Mesenchymal stem cell (in vitro differentiated cells and primary cell): ENCODE results near the gene ADAMTSL1.

Source experiments
- DNase-seq: peaks from one replicate; pipeline ENCODE4 v3.0.0-alpha.2; 2013
- H2AFZ ChIP-seq: one replicate; pipeline ENCODE4 v1.6.1; 2013; ENCODE audit warnings: low read depth, mild to moderate bottlenecking, control low read depth, inconsistent platforms, low read length, moderate library complexity
- H2AK5ac ChIP-seq: 2 replicates; pipeline ENCODE4 v1.6.1; 2013; ENCODE audit warnings: low read length, moderate library complexity, mild to moderate bottlenecking, inconsistent platforms; ENCODE audit not compliant: severe bottlenecking
- H2BK120ac ChIP-seq: one replicate; pipeline ENCODE4 v1.6.1; 2013; ENCODE audit warnings: low read depth, mild to moderate bottlenecking, inconsistent platforms, low read length, moderate library complexity
- H2BK12ac ChIP-seq, 2 experiments: one replicate each; pipeline ENCODE4 v1.6.1; 2013; ENCODE audit warnings: inconsistent platforms in 2 of 2, low read length in 2 of 2, mild to moderate bottlenecking in 2 of 2, moderate library complexity in 2 of 2, control low read depth in 1 of 2
- H2BK15ac ChIP-seq: one replicate; pipeline ENCODE4 v1.6.1; 2013; ENCODE audit warnings: mild to moderate bottlenecking, low read depth, inconsistent platforms; ENCODE audit not compliant: poor library complexity, severe bottlenecking
- H2BK5ac ChIP-seq: 2 replicates; pipeline ENCODE4 v1.6.1; 2013; ENCODE audit warnings: low read depth, mild to moderate bottlenecking, low read length, control low read depth, inconsistent platforms; ENCODE audit not compliant: poor library complexity, severe bottlenecking
- H3K14ac ChIP-seq, 2 experiments: one replicate each; pipeline ENCODE4 v1.6.1; 2013; ENCODE audit warnings: inconsistent platforms in 2 of 2, low read length in 2 of 2, control low read depth in 1 of 2, mild to moderate bottlenecking in 1 of 2, moderate library complexity in 1 of 2
- H3K18ac ChIP-seq, 2 experiments: one replicate each; pipeline ENCODE4 v1.6.1; 2013; ENCODE audit warnings: inconsistent platforms in 2 of 2, low read length in 2 of 2, control low read depth in 1 of 2, low read depth in 1 of 2, mild to moderate bottlenecking in 1 of 2
- H3K23ac ChIP-seq, 2 experiments: one replicate each; pipeline ENCODE4 v1.6.1; 2013; ENCODE audit warnings: inconsistent platforms in 2 of 2, low read length in 2 of 2, mild to moderate bottlenecking in 2 of 2, moderate library complexity in 2 of 2, control low read depth in 1 of 2
- H3K27ac ChIP-seq: 2 replicates; pipeline ENCODE4 v1.5.1; 2013; ENCODE audit warnings: mild to moderate bottlenecking, moderate library complexity, low read length, control low read depth, inconsistent platforms; ENCODE audit not compliant: poor library complexity, severe bottlenecking
- H3K27me3 ChIP-seq, 2 experiments: 2 replicates each; pipeline versions ENCODE4 v1.6.1 to v1.7.0; 2013; ENCODE audit warnings: low read length in 2 of 2, mild to moderate bottlenecking in 2 of 2, moderate library complexity in 2 of 2, control low read depth in 1 of 2, inconsistent platforms in 1 of 2; ENCODE audit not compliant: control insufficient read depth in 1 of 2, insufficient read depth in 1 of 2
- H3K36me3 ChIP-seq, 2 experiments: 2 replicates each; pipeline versions ENCODE4 v1.6.1 to v1.7.0; 2013; ENCODE audit warnings: low read length in 2 of 2, control low read depth in 1 of 2, inconsistent platforms in 1 of 2, low read depth in 1 of 2, mild to moderate bottlenecking in 1 of 2; ENCODE audit not compliant: insufficient read depth in 2 of 2, control insufficient read depth in 1 of 2
- H3K4ac ChIP-seq, 2 experiments: one replicate each; pipeline ENCODE4 v1.6.1; 2013; ENCODE audit warnings: inconsistent platforms in 2 of 2, low read length in 2 of 2, mild to moderate bottlenecking in 2 of 2, moderate library complexity in 2 of 2, control low read depth in 1 of 2, low read depth in 1 of 2
- H3K4me1 ChIP-seq: 2 replicates; pipeline ENCODE4 v1.6.1; 2013; ENCODE audit warnings: low read depth, low read length, control low read depth; ENCODE audit not compliant: control insufficient read depth, insufficient read depth
- H3K4me2 ChIP-seq: 2 replicates; pipeline ENCODE4 v1.6.1; 2013; ENCODE audit warnings: low read length, mild to moderate bottlenecking, inconsistent platforms; ENCODE audit not compliant: poor library complexity, severe bottlenecking
- H3K4me3 ChIP-seq, 2 experiments: 2 replicates each; pipeline versions ENCODE4 v1.5.1 to v1.7.0; 2013; ENCODE audit warnings: low read length in 2 of 2, mild to moderate bottlenecking in 2 of 2, control low read depth in 1 of 2, low read depth in 1 of 2; ENCODE audit not compliant: insufficient read depth in 1 of 2
- H3K79me1 ChIP-seq: replicated peaks from 2 replicates; pipeline ENCODE4 v1.6.1; 2013; ENCODE audit warnings: mild to moderate bottlenecking, control low read depth, low read length, inconsistent platforms; ENCODE audit not compliant: poor library complexity, severe bottlenecking
- H3K9ac ChIP-seq: 2 replicates; pipeline ENCODE4 v1.7.0; 2013; ENCODE audit warnings: mild to moderate bottlenecking, low read length, moderate library complexity
- H3K9me3 ChIP-seq: 2 replicates; pipeline ENCODE4 v1.7.0; 2013; ENCODE audit warnings: mild to moderate bottlenecking, low read length; ENCODE audit not compliant: control insufficient read depth
- H4K8ac ChIP-seq: one replicate; pipeline ENCODE4 v1.6.1; 2013; ENCODE audit warnings: inconsistent platforms, mild to moderate bottlenecking, low read length, moderate library complexity
- H4K91ac ChIP-seq: one replicate; pipeline ENCODE4 v1.6.1; 2013; ENCODE audit warnings: mild to moderate bottlenecking, low read length, inconsistent platforms
- WGBS: methylation state at CpG from one replicate; pipeline ENCODE4 v1.1.7; 2013; ENCODE audit warnings: mixed read lengths; 5-methylcytosine and 5-hydroxymethylcytosine counted together

Gene ADAMTSL1

GRCh38 chr9:18887546-18887945 lies 413.6 kb downstream of the ADAMTSL1 start:
- H3K27me3 ChIP-seq, result no peaks in the 10 kb centered on the region
- no peak overlapping the region for H3K27ac ChIP-seq
- no peak overlapping the region for H3K4me2 ChIP-seq
- no peak overlapping the region for H2BK15ac ChIP-seq
- H4K91ac ChIP-seq, result no peak overlapping the region
- no peak overlapping the region for H3K9ac ChIP-seq
- peaks cover 8% of the 10 kb centered on the region for H3K9me3 ChIP-seq
- no peak overlapping the region for H3K14ac ChIP-seq
- peaks cover 9 to 94% of the 10 kb centered on the region in 2 experiments for H3K36me3 ChIP-seq
- H4K8ac ChIP-seq, result no peak overlapping the region
- no peak overlapping the region for H3K23ac ChIP-seq
- H2AK5ac ChIP-seq, result no peak overlapping the region
- no peak overlapping the region for H2AFZ ChIP-seq
- no peak overlapping the region for H2BK120ac ChIP-seq
- no peak overlapping the region for H3K4me3 ChIP-seq
- H2BK5ac ChIP-seq, result no peak overlapping the region
- H2BK12ac ChIP-seq, result no peak overlapping the region
- no peaks in the 10 kb centered on the region for H3K79me1 ChIP-seq
- no peak overlapping the region for H3K4ac ChIP-seq
- peaks cover 8% of the 10 kb centered on the region for H3K4me1 ChIP-seq
- H3K18ac ChIP-seq, result no peak overlapping the region
- DNase-seq, result no peak
- WGBS, result 96% methylated on average over 1 of the region's 1 CpG

- Histone ChIP-seq H2AK5ac (no peak overlapping the region), H3K23ac (no peak overlapping the region), H3K14ac (no peak overlapping the region), H3K36me3 (peaks cover 9 to 94% of the 10 kb centered on the region in 2 experiments), H4K91ac (no peak overlapping the region), H2BK15ac (no peak overlapping the region), H3K9me3 (peaks cover 10% of the 10 kb centered on the region), H3K27me3 (no peaks in the 10 kb centered on the region), H2AFZ (no peak overlapping the region), H2BK12ac (no peak overlapping the region), H2BK5ac (no peak overlapping the region), H3K4me1 (peaks cover 8% of the 10 kb centered on the region), H3K27ac (no peak overlapping the region), H4K8ac (no peak overlapping the region), H3K9ac (no peak overlapping the region), H3K18ac (no peak overlapping the region), H3K4me2 (no peak overlapping the region), H3K79me1 (no peaks in the 10 kb centered on the region), H3K4me3 (no peak overlapping the region), H2BK120ac (no peak overlapping the region), H3K4ac (no peak overlapping the region)
- no peak for DNase-seq
- WGBS, result 95% methylated on average over 1 of the region's 1 CpG
Measured at GRCh38 chr9:18888290-18888689, 414.3 kb downstream of the ADAMTSL1 start.

GRCh38 chr9:18889550-18889949 lies 415.6 kb downstream of the ADAMTSL1 start:
- no peaks in the 10 kb centered on the region for H3K27me3 ChIP-seq
- no peaks in the 10 kb centered on the region for H3K79me1 ChIP-seq
- no peak for DNase-seq
- no peak overlapping the region for H4K8ac ChIP-seq
- peaks cover 19% of the 10 kb centered on the region for H3K9me3 ChIP-seq
- WGBS, result 92% methylated on average over 12 of the region's 12 CpGs
- no peak overlapping the region for H3K4ac ChIP-seq
- H3K36me3 ChIP-seq, result peaks cover 9 to 94% of the 10 kb centered on the region in 2 experiments
- H3K14ac ChIP-seq, result no peak overlapping the region
- H2BK15ac ChIP-seq, result no peak overlapping the region
- H3K4me3 ChIP-seq, result no peak overlapping the region
- H2BK12ac ChIP-seq, result no peak overlapping the region
- no peak overlapping the region for H2BK5ac ChIP-seq
- no peak overlapping the region for H3K23ac ChIP-seq
- H2BK120ac ChIP-seq, result no peak overlapping the region
- no peak overlapping the region for H3K4me2 ChIP-seq
- peak overlapping the region; percentile 20 for H2AK5ac ChIP-seq
- no peak overlapping the region for H3K18ac ChIP-seq
- no peak overlapping the region for H4K91ac ChIP-seq
- no peak overlapping the region for H2AFZ ChIP-seq
- peaks cover 8% of the 10 kb centered on the region for H3K4me1 ChIP-seq
- no peak overlapping the region for H3K9ac ChIP-seq
- H3K27ac ChIP-seq, result no peak overlapping the region

- H2BK12ac ChIP-seq, result no peak overlapping the region
- H3K4me3 ChIP-seq, result no peak overlapping the region
- no peak overlapping the region for H2AFZ ChIP-seq
- no peak overlapping the region for H3K18ac ChIP-seq
- H2AK5ac ChIP-seq, result no peak overlapping the region
- H3K14ac ChIP-seq, result no peak overlapping the region
- no peaks in the 10 kb centered on the region for H3K79me1 ChIP-seq
- H4K8ac ChIP-seq, result no peak overlapping the region
- peaks cover 27% of the 10 kb centered on the region for H3K9me3 ChIP-seq
- H3K4me2 ChIP-seq, result no peak overlapping the region
- no peak overlapping the region for H3K27ac ChIP-seq
- H2BK120ac ChIP-seq, result no peak overlapping the region
- no peak overlapping the region for H3K9ac ChIP-seq
- H4K91ac ChIP-seq, result no peak overlapping the region
- no peak overlapping the region for H3K23ac ChIP-seq
- no peak overlapping the region for H2BK15ac ChIP-seq
- WGBS, result 89% methylated on average over 3 of the region's 4 CpGs
- H3K36me3 ChIP-seq, result peaks cover 9 to 98% of the 10 kb centered on the region in 2 experiments
- H3K4me1 ChIP-seq, result peaks cover 8% of the 10 kb centered on the region
- DNase-seq, result no peak
- H3K27me3 ChIP-seq, result no peaks in the 10 kb centered on the region
- H2BK5ac ChIP-seq, result no peak overlapping the region
- H3K4ac ChIP-seq, result no peak overlapping the region
Measured at GRCh38 chr9:18890372-18890771, 416.4 kb downstream of the ADAMTSL1 start.
